CD1c-positive myeloid dendritic cell (primary cell): ENCODE results near the gene SAMD4B.

Experiments
- DNase-seq: peaks from one replicate; pipeline ENCODE4 v3.0.0-alpha.2; 2016; ENCODE audit errors: extremely low spot score

The SAMD4B gene

DNA sequence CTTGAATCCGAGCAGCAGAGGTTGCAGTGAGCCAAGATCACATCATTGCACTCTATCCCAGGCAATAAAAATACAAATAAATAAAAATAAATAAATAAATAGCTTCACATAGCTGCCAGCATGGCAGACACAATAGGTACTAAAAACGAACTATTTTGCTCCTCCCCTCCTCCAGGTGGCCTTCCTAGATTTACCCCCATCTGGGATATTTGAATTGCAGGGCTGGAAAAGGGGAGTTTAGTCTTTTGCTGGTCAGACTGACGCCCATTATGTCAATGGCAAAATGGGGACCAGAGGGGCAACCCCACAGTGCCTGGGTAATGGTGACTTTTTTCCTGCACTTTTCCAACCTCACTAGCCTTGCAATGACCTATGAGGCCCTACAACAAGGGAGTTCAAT, 5.7 kb upstream of the SAMD4B start:
- no peak for DNase-seq

- no peak for DNase-seq
These were observed 2.5 kb upstream of the SAMD4B start for GRCh38 chr19:39339674-39340073.

GRCh38 chr19:39340156-39340555, 2.1 kb upstream of the SAMD4B start:
- DNase-seq: peak; percentile 20

DNA sequence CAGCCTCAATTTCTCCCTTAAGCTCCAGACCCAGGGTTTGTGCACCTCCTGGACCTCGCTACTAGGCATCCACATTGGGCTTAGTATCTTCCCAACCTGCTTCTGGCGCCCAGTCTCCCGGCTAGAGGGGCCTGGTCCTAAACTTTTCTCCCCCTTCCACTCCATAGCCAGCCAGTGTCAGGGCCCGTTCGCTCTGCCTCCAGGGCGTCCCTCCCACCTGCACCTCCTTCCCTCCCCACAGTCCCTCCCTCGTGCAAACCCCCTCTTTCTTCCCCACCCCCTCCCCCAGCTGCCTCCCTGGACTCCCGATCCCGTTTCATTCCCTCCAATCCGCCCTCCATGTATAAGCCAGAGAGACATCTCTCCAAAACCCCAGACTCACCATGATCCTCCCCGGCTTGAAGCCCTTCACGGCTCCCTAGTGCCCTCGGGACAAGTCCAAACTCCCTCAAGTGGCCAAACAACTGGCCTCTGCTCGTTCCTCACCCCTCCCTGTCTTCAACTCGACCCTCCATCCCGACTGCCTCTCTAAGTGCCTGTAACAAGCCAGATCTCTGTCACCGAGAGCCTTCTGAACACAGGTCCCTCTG, 997 bp upstream of the SAMD4B start:
- DNase-seq: peak; percentile 27

- no peak for DNase-seq
These were observed 555 bp downstream of the SAMD4B start for GRCh38 chr19:39342647-39343305.

- no peak for DNase-seq
These were observed 3.7 kb downstream of the SAMD4B start for GRCh38 chr19:39345956-39346355.

GRCh38 chr19:39347332-39348164, 5.3 kb downstream of the SAMD4B start:
- DNase-seq: no peak

- no peak for DNase-seq
These were observed 7.1 kb downstream of the SAMD4B start for GRCh38 chr19:39349326-39349725.

DNA sequence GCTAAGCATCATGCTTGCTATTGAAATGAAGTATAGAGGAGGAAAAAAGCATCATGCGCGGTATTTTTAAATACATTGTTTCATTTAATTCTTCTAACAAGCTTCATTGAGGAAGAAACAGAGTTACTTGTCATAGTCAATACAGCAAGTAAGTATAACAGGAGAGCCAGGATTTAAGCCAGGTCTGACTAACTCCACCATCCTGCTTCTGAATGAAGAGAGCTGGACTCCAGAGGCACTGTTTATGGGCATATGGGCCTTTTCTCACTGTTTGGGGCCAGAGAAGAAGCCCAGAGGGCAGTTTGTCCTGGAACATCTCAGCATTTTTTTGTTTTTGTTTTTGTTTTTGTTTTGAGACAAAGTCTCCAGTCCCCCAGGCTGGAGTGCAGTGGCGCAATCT, 7.9 kb downstream of the SAMD4B start:
- DNase-seq: no peak

DNA sequence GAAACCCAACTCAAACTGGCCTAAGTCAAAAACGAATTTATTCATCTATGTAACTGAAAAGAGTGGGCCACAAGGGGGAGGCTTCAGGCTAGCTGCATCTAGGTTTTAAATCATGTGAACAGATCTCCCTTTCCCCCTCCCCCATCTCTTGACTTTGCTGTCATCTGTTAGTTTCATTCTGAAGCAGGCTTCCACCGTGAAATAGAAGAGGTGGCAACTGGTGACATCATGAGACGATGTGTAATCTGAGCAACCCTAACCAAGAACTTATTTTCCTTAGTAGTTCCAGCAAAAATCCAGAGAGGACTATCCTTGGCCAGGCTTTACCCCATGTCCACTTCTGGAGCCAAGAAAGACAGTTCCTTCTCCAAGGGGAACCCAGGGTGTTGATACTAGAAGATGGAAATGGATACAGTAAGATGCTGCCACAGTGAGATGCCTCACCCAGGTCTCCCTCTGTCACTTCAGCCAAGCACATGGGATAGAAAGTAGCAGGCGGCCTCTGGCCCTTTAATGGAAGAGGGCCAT, 9.4 kb downstream of the SAMD4B start:
- peak; percentile 19 for DNase-seq

- no peak for DNase-seq
These were observed 10.4 kb downstream of the SAMD4B start for GRCh38 chr19:39352381-39353255.

DNA sequence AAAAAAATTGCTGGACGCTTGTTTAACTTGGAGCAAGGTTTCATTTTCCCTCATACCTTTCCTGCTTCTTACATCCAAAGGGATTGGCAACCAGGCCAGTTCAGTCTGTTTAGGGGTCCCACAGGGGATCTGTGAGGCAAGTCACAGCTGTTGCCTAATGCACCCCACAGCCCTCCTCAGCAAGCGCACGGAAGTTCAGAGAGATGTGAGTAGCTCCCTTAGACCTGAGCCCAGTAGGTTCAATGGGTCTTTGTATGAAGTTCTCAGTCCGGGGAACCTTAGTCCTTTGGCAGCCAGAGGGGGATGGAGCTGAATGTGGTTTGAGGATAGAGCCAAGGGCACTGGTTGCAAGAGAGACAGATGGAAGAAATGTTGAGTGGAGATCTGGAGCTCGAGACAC, 13.0 kb downstream of the SAMD4B start:
- no peak for DNase-seq

GRCh38 chr19:39356073-39356472, 13.9 kb downstream of the SAMD4B start:
- no peak for DNase-seq

GRCh38 chr19:39356647-39357046, 14.4 kb downstream of the SAMD4B start:
- no peak for DNase-seq

GRCh38 chr19:39359026-39359425, 16.8 kb downstream of the SAMD4B start:
- no peak for DNase-seq

- no peak for DNase-seq
These were observed 18.4 kb downstream of the SAMD4B start for GRCh38 chr19:39360599-39360998.

- no peak for DNase-seq
These were observed 20.7 kb downstream of the SAMD4B start for GRCh38 chr19:39362682-39363657.

DNA sequence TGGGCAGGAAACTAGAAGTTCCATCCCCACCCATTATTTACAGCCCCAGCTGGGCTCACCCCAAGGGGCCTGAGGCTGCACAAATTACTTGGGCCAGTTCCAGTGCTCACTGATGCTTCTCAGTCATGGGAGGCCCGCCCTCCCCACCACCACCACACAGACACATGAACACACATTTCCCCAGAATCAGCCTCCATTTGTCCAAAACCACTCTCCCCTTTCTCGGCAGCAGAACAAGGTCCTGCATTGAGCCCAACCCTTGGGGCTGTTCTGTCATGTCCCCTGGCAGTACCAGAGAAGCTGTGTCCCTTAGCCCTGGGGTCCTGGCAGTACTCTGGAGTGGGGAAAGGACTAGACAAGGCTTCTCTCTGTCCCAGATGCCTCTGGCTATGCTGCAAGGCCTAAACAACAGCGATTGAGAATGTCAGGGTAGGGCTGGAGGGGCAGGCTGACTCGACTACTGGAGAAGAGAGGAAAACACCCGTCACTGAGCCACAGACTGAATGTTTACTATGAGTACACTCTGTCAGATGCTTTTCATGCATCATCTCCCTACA, 21.8 kb downstream of the SAMD4B start:
- DNase-seq: no peak

- no peak for DNase-seq
These were observed 23.3 kb downstream of the SAMD4B start for GRCh38 chr19:39365531-39365930.

DNA sequence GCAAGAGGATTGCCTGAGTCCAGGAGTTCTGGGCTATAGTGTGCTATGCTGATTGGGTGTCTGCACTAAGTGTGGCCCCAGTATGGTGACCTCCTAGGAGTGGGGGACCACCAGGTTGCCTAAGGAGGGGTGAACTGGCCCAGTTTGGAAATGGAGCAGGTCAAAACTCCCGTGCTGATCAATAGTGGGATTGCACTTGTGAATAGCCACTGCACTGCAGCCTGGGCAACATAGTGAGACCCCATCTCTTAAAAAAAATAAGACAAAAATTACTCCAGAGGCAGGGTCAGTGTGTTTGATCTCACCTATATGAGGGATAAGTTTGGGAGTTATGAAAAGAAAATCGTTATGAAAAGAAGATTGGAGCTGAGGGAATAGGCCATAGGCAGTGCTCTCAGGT, 27.0 kb downstream of the SAMD4B start:
- DNase-seq: no peak
